ENCODE measurements around the gene TOM1L2. TPM values are rescaled to one million over a fixed set of nuclear protein-coding genes. Genes with fewer than 3 reads are reported as not detected.

Gene TOM1L2
- polyA plus RNA-seq, result 1 to 10 TPM; 1.9 to 6.1 (median 4.2) TPM

- H3K27ac Mint-ChIP-seq, result peak within 1 kb of the TSS; percentile 88 to 97 (median 97)
- no peaks in the 10 kb centered on the region for H3K36me3 Mint-ChIP-seq
- H3K9me3 Mint-ChIP-seq, result no peaks in the 10 kb centered on the region
- peak; percentile 100 for DNase-seq
- peak within 1 kb of the TSS; percentile 94 to 97 (median 95) for H3K4me3 Mint-ChIP-seq
- peaks cover 25 to 41% of the 10 kb centered on the region in 2 donors for H3K4me1 Mint-ChIP-seq
- H3K27me3 Mint-ChIP-seq (ENCODE audit: low read depth in 3 of 3), result peaks cover 8 to 14% (median 10%) of the 10 kb centered on the region in 3 donors
Observed at GRCh38 chr17:17972126-17972951, at the start of gene TOM1L2, which contains the start of gene DRC3. TOM1L2 (minus strand) TSS chr17:17972400; CDS start chr17:17972313, 87 bp downstream. DRC3 (plus strand) TSS chr17:17972862; CDS start chr17:17977599, 4,737 bp downstream.

- peaks cover 4 to 6% of the 10 kb centered on the region in 2 donors for H3K4me1 Mint-ChIP-seq
- no peaks in the 10 kb centered on the region for H3K9me3 Mint-ChIP-seq
- H3K27me3 Mint-ChIP-seq (ENCODE audit: low read depth in 3 of 3), result peaks cover 0 to 2% (median 0%) of the 10 kb centered on the region in 3 donors
- no peak overlapping the region for H3K4me3 Mint-ChIP-seq
- no peak for DNase-seq
- no peak overlapping the region for H3K27ac Mint-ChIP-seq
- peaks cover 0 to 19% (median 4%) of the 10 kb centered on the region in 3 donors for H3K36me3 Mint-ChIP-seq
Observed at GRCh38 chr17:18021372-18021771, 49.2 kb upstream of the TOM1L2 start.

GRCh38 chr17:18020971-18021370, 48.8 kb upstream of the TOM1L2 start:
- Mint-ChIP-seq H3K27ac (no peak overlapping the region), H3K4me3 (no peak overlapping the region), H3K27me3 (ENCODE audit: low read depth in 3 of 3) (peaks cover 0 to 2% (median 0%) of the 10 kb centered on the region in 3 donors), H3K4me1 (peaks cover 4 to 6% of the 10 kb centered on the region in 2 donors), H3K36me3 (peaks cover 0 to 19% (median 4%) of the 10 kb centered on the region in 3 donors), H3K9me3 (no peaks in the 10 kb centered on the region)
- no peak for DNase-seq

GRCh38 chr17:18019838-18020154, 47.6 kb upstream of the TOM1L2 start:
- Mint-ChIP-seq H3K27ac (no peak overlapping the region), H3K4me3 (no peak overlapping the region), H3K9me3 (no peaks in the 10 kb centered on the region), H3K27me3 (ENCODE audit: low read depth in 3 of 3) (peaks cover 0 to 2% (median 0%) of the 10 kb centered on the region in 3 donors), H3K4me1 (no peaks in the 10 kb centered on the region), H3K36me3 (peaks cover 4 to 12% (median 7%) of the 10 kb centered on the region in 3 donors)
- DNase-seq, result no peak

GRCh38 chr17:18018411-18018921, 46.3 kb upstream of the TOM1L2 start:
- Mint-ChIP-seq H3K4me1 (no peaks in the 10 kb centered on the region), H3K4me3 (no peak overlapping the region), H3K27me3 (ENCODE audit: low read depth in 3 of 3) (peaks cover 0 to 2% (median 0%) of the 10 kb centered on the region in 3 donors), H3K36me3 (peaks cover 4 to 9% (median 5%) of the 10 kb centered on the region in 3 donors), H3K27ac (no peak overlapping the region), H3K9me3 (no peaks in the 10 kb centered on the region)
- DNase-seq, result no peak

- H3K27me3 Mint-ChIP-seq (ENCODE audit: low read depth in 3 of 3), result peaks cover 0 to 2% (median 0%) of the 10 kb centered on the region in 3 donors
- H3K27ac Mint-ChIP-seq, result no peak overlapping the region
- no peaks in the 10 kb centered on the region for H3K4me1 Mint-ChIP-seq
- no peaks in the 10 kb centered on the region for H3K9me3 Mint-ChIP-seq
- DNase-seq, result no peak
- peaks cover 8 to 12% (median 9%) of the 10 kb centered on the region in 3 donors for H3K36me3 Mint-ChIP-seq
- H3K4me3 Mint-ChIP-seq, result no peak overlapping the region
Observed at GRCh38 chr17:18017958-18018357, 45.8 kb upstream of the TOM1L2 start.

GRCh38 chr17:18016426-18016825, 44.2 kb upstream of the TOM1L2 start:
- no peak overlapping the region for H3K27ac Mint-ChIP-seq
- H3K4me3 Mint-ChIP-seq, result no peak overlapping the region
- H3K4me1 Mint-ChIP-seq, result no peaks in the 10 kb centered on the region
- no peaks in the 10 kb centered on the region for H3K9me3 Mint-ChIP-seq
- peaks cover 0 to 2% (median 0%) of the 10 kb centered on the region in 3 donors for H3K27me3 Mint-ChIP-seq (ENCODE audit: low read depth in 3 of 3)
- DNase-seq, result no peak
- H3K36me3 Mint-ChIP-seq, result peaks cover 11 to 13% (median 12%) of the 10 kb centered on the region in 3 donors

GRCh38 chr17:18015593-18015992, 43.4 kb upstream of the TOM1L2 start:
- Mint-ChIP-seq H3K9me3 (no peaks in the 10 kb centered on the region), H3K4me3 (no peak overlapping the region), H3K27me3 (ENCODE audit: low read depth in 3 of 3) (peaks cover 0 to 2% (median 0%) of the 10 kb centered on the region in 3 donors), H3K27ac (no peak overlapping the region), H3K36me3 (peaks cover 11 to 13% (median 12%) of the 10 kb centered on the region in 3 donors), H3K4me1 (no peaks in the 10 kb centered on the region)
- DNase-seq, result no peak

GRCh38 chr17:18014006-18014405, 41.8 kb upstream of the TOM1L2 start:
- no peak for DNase-seq
- peaks cover 0 to 2% (median 0%) of the 10 kb centered on the region in 3 donors for H3K27me3 Mint-ChIP-seq (ENCODE audit: low read depth in 3 of 3)
- no peaks in the 10 kb centered on the region for H3K4me1 Mint-ChIP-seq
- no peaks in the 10 kb centered on the region for H3K9me3 Mint-ChIP-seq
- no peak overlapping the region for H3K4me3 Mint-ChIP-seq
- peaks cover 11 to 17% (median 12%) of the 10 kb centered on the region in 3 donors for H3K36me3 Mint-ChIP-seq
- H3K27ac Mint-ChIP-seq, result no peak overlapping the region

- no peaks in the 10 kb centered on the region for H3K4me1 Mint-ChIP-seq
- H3K9me3 Mint-ChIP-seq, result no peaks in the 10 kb centered on the region
- H3K27me3 Mint-ChIP-seq (ENCODE audit: low read depth in 3 of 3), result peaks cover 0 to 4% (median 0%) of the 10 kb centered on the region in 3 donors
- H3K4me3 Mint-ChIP-seq, result no peak overlapping the region
- H3K36me3 Mint-ChIP-seq, result peaks cover 11 to 22% (median 11%) of the 10 kb centered on the region in 3 donors
- H3K27ac Mint-ChIP-seq, result no peak overlapping the region
- DNase-seq, result no peak
Observed at GRCh38 chr17:18011286-18011685, 39.1 kb upstream of the TOM1L2 start.

GRCh38 chr17:18009609-18010420, 37.6 kb upstream of the TOM1L2 start:
- no peak for DNase-seq
- H3K27ac Mint-ChIP-seq, result peak overlapping the region in 1 of 6 donors; percentile 37
- H3K9me3 Mint-ChIP-seq, result no peaks in the 10 kb centered on the region
- H3K27me3 Mint-ChIP-seq (ENCODE audit: low read depth in 3 of 3), result peaks cover 0 to 4% (median 0%) of the 10 kb centered on the region in 3 donors
- H3K36me3 Mint-ChIP-seq, result peaks cover 7 to 27% (median 11%) of the 10 kb centered on the region in 3 donors
- no peak overlapping the region for H3K4me3 Mint-ChIP-seq
- H3K4me1 Mint-ChIP-seq, result no peaks in the 10 kb centered on the region

GRCh38 chr17:18008496-18009268, 36.5 kb upstream of the TOM1L2 start:
- H3K36me3 Mint-ChIP-seq, result peaks cover 7 to 27% (median 11%) of the 10 kb centered on the region in 3 donors
- peak overlapping the region in 1 of 6 donors; percentile 31 for H3K27ac Mint-ChIP-seq
- peaks cover 0 to 4% (median 0%) of the 10 kb centered on the region in 3 donors for H3K27me3 Mint-ChIP-seq (ENCODE audit: low read depth in 3 of 3)
- H3K4me3 Mint-ChIP-seq, result no peak overlapping the region
- DNase-seq, result no peak
- H3K4me1 Mint-ChIP-seq, result no peaks in the 10 kb centered on the region
- no peaks in the 10 kb centered on the region for H3K9me3 Mint-ChIP-seq
